SK-N-MC (cell line): Measurements from ENCODE around the gene NEURL1.
"Not testable (repeated sequence)": the region's sequence is repeated elsewhere in the genome, so short reads cannot be mapped to it uniquely, and the experiment has no call there.

ENCODE experiments used
- DNase-seq: peaks from one replicate; pipeline ENCODE4 v3.0.0-alpha.2; 2011; ENCODE audit warnings: low read depth, low spot score
- H3K27ac ChIP-seq: fragments of 200-600 bp; sonication (generic); 2 replicates; pipeline ENCODE4 v1.5.1; 2016; ENCODE audit warnings: mixed run types
- H3K36me3 ChIP-seq: fragments of 200-600 bp; sonication (generic); 2 replicates; pipeline ENCODE4 v1.6.1; 2017; ENCODE audit warnings: antibody characterized with exemption, low read length, mixed read lengths; ENCODE audit not compliant: insufficient read depth
- H3K4me3 ChIP-seq: fragments of 200-600 bp; sonication (generic); 2 replicates; pipeline ENCODE4 v1.5.1; 2016
- H3K9ac ChIP-seq: fragments of 200-600 bp; sonication (generic); 2 replicates; pipeline ENCODE4 v1.8.0; 2017; ENCODE audit warnings: mixed run types, mixed read lengths; ENCODE audit not compliant: insufficient read length
- H3K9me3 ChIP-seq: fragments of 200-600 bp; sonication (generic); 2 replicates; pipeline ENCODE4 v1.6.1; 2017; ENCODE audit warnings: low read depth, mild to moderate bottlenecking, antibody characterized with exemption, low read length, moderate library complexity, mixed read lengths
- EZH2 ChIP-seq: fragments of 200-600 bp; sonication (generic); IDR thresholded peaks from one replicate; pipeline ENCODE4 v1.6.1; 2017; ENCODE audit warnings: antibody characterized with exemption
- FOXP2 ChIP-seq: optimal IDR thresholded peaks from 2 replicates; pipeline ENCODE3; 2011; ENCODE audit warnings: mild to moderate bottlenecking, moderate library complexity; ENCODE audit not compliant: insufficient read depth; ENCODE audit errors: extremely low read length, control extremely low read depth
- POLR2AphosphoS5 ChIP-seq: IDR thresholded peaks from 2 replicates; pipeline ENCODE4 v1.6.1; 2012; ENCODE audit warnings: mild to moderate bottlenecking, low read depth, low read length, borderline replicate concordance

The NEURL1 gene

GRCh38 chr10:103513380-103514060 lies 20.0 kb downstream of the NEURL1 start:
- Histone ChIP-seq H3K36me3 (no peaks in the 10 kb centered on the region), H3K27ac (no peak overlapping the region), H3K4me3 (no peak overlapping the region), H3K9me3 (no peaks in the 10 kb centered on the region), H3K9ac (no peak overlapping the region)
- no peak for DNase-seq
- no peak for TF ChIP-seq POLR2AphosphoS5
- TF ChIP-seq EZH2: no peak
- no peak for TF ChIP-seq FOXP2

GRCh38 chr10:103514244-103514643 lies 20.7 kb downstream of the NEURL1 start:
- DNase-seq: no peak
- no peak overlapping the region for H3K4me3 ChIP-seq
- H3K9me3 ChIP-seq: no peaks in the 10 kb centered on the region
- no peaks in the 10 kb centered on the region for H3K36me3 ChIP-seq
- H3K9ac ChIP-seq: no peak overlapping the region
- TF ChIP-seq POLR2AphosphoS5 (no peak), FOXP2 (no peak), EZH2 (no peak)
- H3K27ac ChIP-seq: no peak overlapping the region

DNA sequence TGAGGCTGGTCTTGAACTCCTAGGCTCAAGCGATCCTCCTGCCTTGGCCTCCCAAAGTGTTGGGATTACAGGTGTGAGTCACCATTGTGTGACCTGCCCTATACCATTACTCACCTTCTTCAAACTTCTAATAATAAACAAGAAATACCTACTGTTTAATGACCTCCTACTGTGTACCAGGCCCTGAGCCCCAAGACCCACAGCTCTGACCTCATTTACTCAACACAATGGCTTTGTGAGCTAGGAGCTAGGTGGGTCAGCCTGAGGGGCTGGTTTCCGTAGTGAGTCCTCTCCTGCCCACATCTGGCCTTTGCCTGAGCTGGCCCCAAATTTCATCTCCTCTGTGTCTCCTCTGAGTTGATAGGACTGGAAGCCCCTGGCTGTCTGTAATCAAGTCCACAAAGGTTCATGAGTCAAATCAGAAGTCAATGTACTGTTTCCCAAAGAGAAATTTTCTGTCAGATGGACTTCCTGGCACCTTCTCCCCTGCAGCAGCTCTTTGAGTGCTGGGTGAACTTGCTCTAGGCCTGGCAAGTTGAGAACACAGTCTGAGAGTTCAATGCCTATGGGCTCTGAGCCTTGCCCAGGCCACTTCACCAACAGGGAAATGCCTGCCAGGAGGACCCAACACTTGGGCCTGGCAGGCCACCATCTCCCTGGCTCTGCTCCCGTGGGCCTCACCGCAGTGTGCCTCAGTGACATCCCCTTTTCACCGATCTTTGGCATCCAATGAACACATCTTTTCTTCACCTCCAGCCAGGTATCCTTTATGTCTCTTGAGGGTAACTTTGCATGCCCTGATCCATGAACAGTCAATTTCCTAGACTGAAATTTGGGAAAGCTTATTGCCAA lies 24.0 kb downstream of the NEURL1 start:
- Histone ChIP-seq H3K9ac (no peak overlapping the region), H3K36me3 (no peaks in the 10 kb centered on the region), H3K27ac (no peak overlapping the region), H3K9me3 (no peaks in the 10 kb centered on the region), H3K4me3 (no peak overlapping the region)
- TF ChIP-seq EZH2 (no peak), POLR2AphosphoS5 (no peak), FOXP2 (no peak)
- DNase-seq: no peak

DNA sequence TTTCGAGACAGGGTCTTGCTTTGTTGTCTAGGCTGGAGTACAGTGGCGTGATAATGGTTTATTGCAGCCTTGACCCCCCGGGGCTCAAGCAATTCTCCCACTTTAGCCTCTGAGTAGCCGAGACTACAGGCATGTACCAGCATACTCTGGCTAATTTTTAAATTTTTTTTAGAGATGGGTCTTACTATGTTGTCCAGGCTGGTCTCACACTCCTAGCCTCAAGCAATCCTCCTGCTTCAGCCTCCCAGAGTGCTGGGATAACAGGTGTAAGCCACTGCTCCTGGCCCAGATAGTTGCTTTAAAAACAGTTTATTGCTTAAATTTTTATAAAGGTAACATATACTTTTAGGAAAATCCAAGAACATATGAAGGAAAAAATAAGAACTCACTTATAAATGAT lies 26.3 kb downstream of the NEURL1 start:
- TF ChIP-seq EZH2: no peak
- no peak for TF ChIP-seq POLR2AphosphoS5
- TF ChIP-seq FOXP2: no peak
- no peak for DNase-seq
- no peaks in the 10 kb centered on the region for H3K9me3 ChIP-seq
- H3K36me3 ChIP-seq: no peaks in the 10 kb centered on the region
- no peak overlapping the region for H3K4me3 ChIP-seq
- no peak overlapping the region for H3K9ac ChIP-seq
- H3K27ac ChIP-seq: no peak overlapping the region

- H3K4me3 ChIP-seq, H3K9me3 ChIP-seq, H3K36me3 ChIP-seq, H3K9ac ChIP-seq, H3K27ac ChIP-seq, DNase-seq: not testable (repeated sequence)
Measured at GRCh38 chr10:103522006-103522405, 28.5 kb downstream of the NEURL1 start.

DNA sequence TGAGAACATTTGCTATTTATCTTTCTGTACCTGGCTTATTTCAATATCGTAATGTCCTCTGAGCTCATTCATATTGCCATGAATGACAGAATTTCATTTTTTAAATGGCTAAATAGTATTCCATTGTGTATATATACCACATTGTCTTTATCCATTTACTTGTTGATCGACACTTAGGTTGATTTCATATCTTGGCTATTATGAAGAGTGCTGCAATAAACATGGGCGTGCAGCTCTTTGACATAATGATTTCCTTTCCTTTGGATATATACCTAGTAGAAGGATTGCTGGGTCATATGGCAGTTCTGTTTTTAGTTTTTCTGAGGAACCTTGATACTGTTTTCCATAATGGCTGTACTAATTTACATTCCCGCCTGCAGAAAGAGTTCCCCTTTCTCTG lies 30.2 kb downstream of the NEURL1 start:
- no peak overlapping the region for H3K27ac ChIP-seq
- H3K9me3 ChIP-seq: no peaks in the 10 kb centered on the region
- H3K9ac ChIP-seq: no peak overlapping the region
- H3K36me3 ChIP-seq: no peaks in the 10 kb centered on the region
- TF ChIP-seq FOXP2 (no peak), POLR2AphosphoS5 (no peak), EZH2 (no peak)
- H3K4me3 ChIP-seq: no peak overlapping the region
- no peak for DNase-seq

GRCh38 chr10:103525901-103526300 lies 32.4 kb downstream of the NEURL1 start:
- Histone ChIP-seq H3K9me3 (no peaks in the 10 kb centered on the region), H3K9ac (no peak overlapping the region), H3K36me3 (no peaks in the 10 kb centered on the region), H3K27ac (no peak overlapping the region), H3K4me3 (no peak overlapping the region)
- TF ChIP-seq FOXP2 (no peak), EZH2 (no peak), POLR2AphosphoS5 (no peak)
- no peak for DNase-seq

DNA sequence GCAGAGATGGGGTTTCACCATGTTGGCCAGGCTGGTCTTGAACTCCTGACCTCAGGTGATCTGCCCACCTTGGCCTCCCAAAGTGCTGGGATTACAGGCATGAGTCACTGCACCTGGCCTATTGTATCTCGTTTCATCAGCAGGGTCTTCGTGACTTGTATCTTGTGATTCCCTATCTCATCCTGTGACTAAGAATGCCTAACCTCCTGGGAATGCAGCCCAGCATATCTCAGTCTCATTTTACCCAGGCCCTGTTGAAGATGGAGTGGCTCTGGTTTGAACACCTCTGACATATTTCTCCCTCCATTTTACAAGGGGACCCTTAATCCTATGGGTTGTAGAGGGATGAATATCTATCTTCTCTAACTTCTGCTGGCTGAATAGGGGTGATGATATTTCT lies 34.0 kb downstream of the NEURL1 start:
- not testable (repeated sequence) for H3K27ac ChIP-seq, H3K4me3 ChIP-seq, DNase-seq, H3K9ac ChIP-seq, H3K36me3 ChIP-seq, H3K9me3 ChIP-seq

DNA sequence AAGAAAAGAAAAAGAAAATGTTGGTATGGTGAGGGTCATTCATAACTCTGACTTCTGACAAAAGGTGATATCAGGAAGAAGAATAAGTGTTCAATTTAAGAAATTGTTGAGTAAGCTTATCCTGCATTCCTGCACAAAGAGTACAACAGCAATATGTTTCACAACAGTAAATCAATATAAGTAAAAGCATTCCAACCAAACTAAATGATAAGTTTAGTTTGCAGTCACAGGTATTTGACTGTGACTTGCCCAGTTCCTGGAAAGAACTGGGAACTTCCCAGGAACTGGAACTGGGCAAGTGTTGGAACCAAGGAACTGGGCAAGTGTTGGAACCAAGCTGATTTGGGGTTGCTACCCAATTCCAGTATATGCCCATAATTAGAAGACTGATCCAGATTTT lies 35.0 kb downstream of the NEURL1 start:
- Histone ChIP-seq H3K9me3 (no peaks in the 10 kb centered on the region), H3K27ac (no peak overlapping the region), H3K4me3 (no peak overlapping the region), H3K36me3 (no peaks in the 10 kb centered on the region), H3K9ac (no peak overlapping the region)
- no peak for DNase-seq
- TF ChIP-seq EZH2 (no peak), POLR2AphosphoS5 (no peak), FOXP2 (no peak)
